Karpas-422 (cell line): Measurements from ENCODE around the gene HAAO. TPM values are rescaled to one million over a fixed set of nuclear protein-coding genes. Genes with fewer than 3 reads are reported as not detected.

ENCODE experiments used
- DNase-seq: peaks from one replicate; pipeline ENCODE4 v3.0.0-alpha.2; 2015
- H2AFZ ChIP-seq: fragments of 200-600 bp; sonication (generic); 2 replicates; pipeline ENCODE4 v1.6.1; 2014; ENCODE audit warnings: antibody characterized with exemption, low read length, mixed read lengths
- H3K27ac ChIP-seq: fragments of 200-600 bp; sonication (generic); 2 replicates; pipeline ENCODE4 v1.5.1; 2014; ENCODE audit warnings: mild to moderate bottlenecking, low read length, moderate library complexity
- H3K27me3 ChIP-seq: fragments of 200-600 bp; sonication (generic); 2 replicates; pipeline ENCODE4 v1.6.1; 2014; ENCODE audit warnings: low read length, mixed read lengths
- H3K36me3 ChIP-seq: fragments of 200-600 bp; sonication (generic); 2 replicates; pipeline ENCODE4 v1.6.1; 2014; ENCODE audit warnings: low read length, mixed read lengths; ENCODE audit not compliant: insufficient read depth
- H3K4me1 ChIP-seq: fragments of 200-600 bp; sonication (generic); 2 replicates; pipeline ENCODE4 v1.6.1; 2014; ENCODE audit warnings: mild to moderate bottlenecking, low read length, mixed read lengths
- H3K4me2 ChIP-seq: fragments of 200-600 bp; sonication (generic); 2 replicates; pipeline ENCODE4 v1.6.1; 2014; ENCODE audit warnings: low read length, low read depth, mild to moderate bottlenecking; ENCODE audit not compliant: poor library complexity, severe bottlenecking
- H3K4me3 ChIP-seq: fragments of 200-600 bp; sonication (generic); 2 replicates; pipeline ENCODE4 v1.5.1; 2014; ENCODE audit warnings: mild to moderate bottlenecking, antibody characterized with exemption, low read length, mixed read lengths
- H3K79me2 ChIP-seq: fragments of 200-600 bp; sonication (generic); 2 replicates; pipeline ENCODE4 v1.6.1; 2014; ENCODE audit warnings: mild to moderate bottlenecking, low read length, mixed read lengths
- H3K9ac ChIP-seq: fragments of 200-600 bp; sonication (generic); 2 replicates; pipeline ENCODE4 v1.6.0; 2014; ENCODE audit warnings: low read length
- H3K9me2 ChIP-seq: fragments of 200-600 bp; sonication (generic), shearing (Covaris generic); replicated peaks from 2 replicates; pipeline ENCODE4 v1.6.0; 2014; ENCODE audit warnings: mild to moderate bottlenecking, low read length, moderate library complexity; ENCODE audit not compliant: insufficient read depth
- H3K9me3 ChIP-seq: fragments of 300-700, 200-600 bp; sonication (generic); 2 replicates; pipeline ENCODE4 v1.6.1; 2014; ENCODE audit warnings: low read length, mixed read lengths
- H4K20me1 ChIP-seq: fragments of 200-600 bp; sonication (generic); 2 replicates; pipeline ENCODE4 v1.6.1; 2014; ENCODE audit warnings: mild to moderate bottlenecking, antibody characterized with exemption, low read length, low read depth; ENCODE audit not compliant: insufficient read depth
- total RNA-seq: library from RNA; depleted of rRNA; stranded (reverse); fragments of >200 nt; shearing (Covaris generic); gene quantifications from 2 replicates; pipeline ENCODE4 v1.2.3, GENCODE V29; 2014; ENCODE audit warnings: low replicate concordance; rRNA removed

The HAAO gene
- total RNA-seq, 1 experiment from 2014 or later, result not detected

- Histone ChIP-seq H3K4me3 (no peak overlapping the region), H3K9ac (no peak overlapping the region), H3K9me3 (0 out of 2 replicates have a peak, but pooled peaks cover 3% of the 10 kb centered on the region), H2AFZ (no peak overlapping the region), H3K4me2 (no peak overlapping the region), H3K36me3 (peaks cover 72% of the 10 kb centered on the region), H3K27me3 (no peaks in the 10 kb centered on the region), H4K20me1 (no peaks in the 10 kb centered on the region), H3K4me1 (no peaks in the 10 kb centered on the region), H3K27ac (no peak overlapping the region), H3K79me2 (peaks cover 58% of the 10 kb centered on the region), H3K9me2 (no peaks in the 10 kb centered on the region)
- DNase-seq, result no peak
Observed at GRCh38 chr2:42726680-42727079, 65.7 kb downstream of the HAAO start.

- Histone ChIP-seq H3K27me3 (no peaks in the 10 kb centered on the region), H2AFZ (no peak overlapping the region), H3K4me1 (no peaks in the 10 kb centered on the region), H4K20me1 (no peaks in the 10 kb centered on the region), H3K79me2 (peaks cover 48% of the 10 kb centered on the region), H3K9ac (no peak overlapping the region), H3K9me3 (0 out of 2 replicates have a peak, but pooled peaks cover 3% of the 10 kb centered on the region), H3K27ac (no peak overlapping the region), H3K4me3 (no peak overlapping the region), H3K36me3 (peaks cover 62% of the 10 kb centered on the region), H3K9me2 (no peaks in the 10 kb centered on the region), H3K4me2 (no peak overlapping the region)
- DNase-seq, result no peak
Observed at GRCh38 chr2:42725657-42726056, 66.7 kb downstream of the HAAO start.

- H3K79me2 ChIP-seq, result peaks cover 40% of the 10 kb centered on the region
- H3K27ac ChIP-seq, result no peak overlapping the region
- no peaks in the 10 kb centered on the region for H3K9me2 ChIP-seq
- H3K4me3 ChIP-seq, result no peak overlapping the region
- no peaks in the 10 kb centered on the region for H4K20me1 ChIP-seq
- no peak overlapping the region for H3K9ac ChIP-seq
- no peaks in the 10 kb centered on the region for H3K4me1 ChIP-seq
- H2AFZ ChIP-seq, result no peak overlapping the region
- H3K36me3 ChIP-seq, result peaks cover 54% of the 10 kb centered on the region
- H3K4me2 ChIP-seq, result no peak overlapping the region
- no peaks in the 10 kb centered on the region for H3K27me3 ChIP-seq
- H3K9me3 ChIP-seq, result no peaks in the 10 kb centered on the region
- no peak for DNase-seq
Observed at GRCh38 chr2:42724886-42725285, 67.5 kb downstream of the HAAO start.

GRCh38 chr2:42723465-42723864, 68.9 kb downstream of the HAAO start:
- DNase-seq, result no peak
- Histone ChIP-seq H3K4me2 (no peak overlapping the region), H3K27me3 (no peaks in the 10 kb centered on the region), H3K79me2 (peaks cover 28% of the 10 kb centered on the region), H2AFZ (no peak overlapping the region), H3K36me3 (peaks cover 48% of the 10 kb centered on the region), H4K20me1 (no peaks in the 10 kb centered on the region), H3K9ac (no peak overlapping the region), H3K9me3 (no peaks in the 10 kb centered on the region), H3K9me2 (no peaks in the 10 kb centered on the region), H3K4me3 (no peak overlapping the region), H3K4me1 (no peaks in the 10 kb centered on the region), H3K27ac (no peak overlapping the region)

- Histone ChIP-seq H3K4me2 (no peak overlapping the region), H3K27ac (no peak overlapping the region), H3K4me3 (no peak overlapping the region), H3K79me2 (peaks cover 21% of the 10 kb centered on the region; the same call in 1 of the 2 replicates), H2AFZ (no peak overlapping the region), H4K20me1 (no peaks in the 10 kb centered on the region), H3K27me3 (no peaks in the 10 kb centered on the region), H3K9ac (no peak overlapping the region), H3K9me2 (no peaks in the 10 kb centered on the region), H3K9me3 (no peaks in the 10 kb centered on the region), H3K36me3 (peaks cover 40% of the 10 kb centered on the region), H3K4me1 (no peaks in the 10 kb centered on the region)
- no peak for DNase-seq
Observed at GRCh38 chr2:42722320-42723190, 69.8 kb downstream of the HAAO start.

GRCh38 chr2:42721898-42722297, 70.5 kb downstream of the HAAO start:
- no peak overlapping the region for H3K27ac ChIP-seq
- H3K4me2 ChIP-seq, result no peak overlapping the region
- H3K36me3 ChIP-seq, result peaks cover 38% of the 10 kb centered on the region
- no peaks in the 10 kb centered on the region for H3K9me3 ChIP-seq
- no peak overlapping the region for H2AFZ ChIP-seq
- H3K79me2 ChIP-seq, result peaks cover 16% of the 10 kb centered on the region; the same call in 1 of the 2 replicates
- no peaks in the 10 kb centered on the region for H4K20me1 ChIP-seq
- no peaks in the 10 kb centered on the region for H3K27me3 ChIP-seq
- no peaks in the 10 kb centered on the region for H3K4me1 ChIP-seq
- DNase-seq, result no peak
- no peak overlapping the region for H3K9ac ChIP-seq
- no peak overlapping the region for H3K4me3 ChIP-seq
- no peaks in the 10 kb centered on the region for H3K9me2 ChIP-seq

Other genes with a start within 250 kb of the HAAO start
- 97.9 and 149 TPM in 2 replicates for gene MTA3, start 224.0 kb downstream of the HAAO start, total RNA-seq
- gene OXER1, start 28.4 kb downstream of the HAAO start, total RNA-seq, result not detected in 2 replicates